NCI-H748 (cell line): Measurements from ENCODE around the gene ANXA11.

Experiments used
- DNase-seq: peaks from one replicate; lab custom pipeline; 2025; ENCODE audit not compliant: unreplicated experiment; lab: John Stamatoyannopoulos, UW

The ANXA11 gene

GRCh38 chr10:80167471-80168161 lies 37.7 kb downstream of the ANXA11 start:
- no peak for DNase-seq

- no peak for DNase-seq
Observed at GRCh38 chr10:80166581-80167470, 38.5 kb downstream of the ANXA11 start.

GRCh38 chr10:80165173-80165572 lies 40.2 kb downstream of the ANXA11 start:
- no peak for DNase-seq

GRCh38 chr10:80164596-80164995 lies 40.7 kb downstream of the ANXA11 start:
- DNase-seq, result no peak

- DNase-seq, result peak; percentile 66
Observed at GRCh38 chr10:80163741-80164341, 41.5 kb downstream of the ANXA11 start.

GRCh38 chr10:80161321-80162083 lies 43.8 kb downstream of the ANXA11 start:
- DNase-seq, result peak; percentile 20

GRCh38 chr10:80160361-80161320 lies 44.7 kb downstream of the ANXA11 start:
- no peak for DNase-seq

- DNase-seq, result no peak
Observed at GRCh38 chr10:80159166-80159873, 46.0 kb downstream of the ANXA11 start.

- DNase-seq, result no peak
Observed at GRCh38 chr10:80158598-80159127, 46.7 kb downstream of the ANXA11 start.

DNA sequence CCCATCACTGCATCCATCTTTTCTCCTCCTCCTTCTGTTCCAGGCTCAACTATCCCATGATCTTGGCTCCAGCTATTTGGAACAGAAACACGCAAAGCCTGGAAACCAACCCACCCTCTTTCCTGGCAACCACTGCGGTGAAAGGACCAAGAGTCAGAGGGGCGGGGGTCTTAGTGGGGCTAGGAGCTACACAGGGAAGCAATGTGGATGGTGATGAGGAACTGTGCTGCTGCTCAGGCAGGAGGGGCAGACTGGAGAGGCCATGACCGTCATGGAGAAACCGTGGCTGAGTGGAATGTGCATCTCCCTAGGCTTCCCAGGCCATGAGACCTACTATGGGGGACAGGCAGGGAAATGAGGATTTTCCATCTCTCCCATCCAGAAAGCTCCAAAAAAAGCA lies 47.2 kb downstream of the ANXA11 start:
- DNase-seq, result no peak

GRCh38 chr10:80157561-80157960 lies 47.8 kb downstream of the ANXA11 start:
- no peak for DNase-seq

DNA sequence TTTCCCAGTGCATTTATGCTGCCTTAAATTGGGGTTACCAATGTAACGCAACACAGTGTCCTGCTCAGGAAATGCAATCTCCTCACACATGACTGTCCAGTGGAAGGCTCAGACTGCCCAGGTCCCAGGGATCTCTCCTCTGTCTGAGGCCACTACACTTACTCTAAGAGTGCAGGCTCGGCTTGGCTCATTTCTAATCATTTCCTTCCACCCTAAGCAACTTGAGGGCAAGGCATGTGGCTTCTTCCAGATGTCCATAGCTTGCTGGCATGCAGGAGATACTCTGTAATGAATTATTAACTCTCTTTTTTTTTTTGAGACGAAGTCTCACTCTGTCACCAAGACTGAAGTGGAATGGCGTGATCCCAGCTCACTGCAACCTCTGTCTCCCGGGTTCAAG lies 49.1 kb downstream of the ANXA11 start:
- DNase-seq, result no peak

DNA sequence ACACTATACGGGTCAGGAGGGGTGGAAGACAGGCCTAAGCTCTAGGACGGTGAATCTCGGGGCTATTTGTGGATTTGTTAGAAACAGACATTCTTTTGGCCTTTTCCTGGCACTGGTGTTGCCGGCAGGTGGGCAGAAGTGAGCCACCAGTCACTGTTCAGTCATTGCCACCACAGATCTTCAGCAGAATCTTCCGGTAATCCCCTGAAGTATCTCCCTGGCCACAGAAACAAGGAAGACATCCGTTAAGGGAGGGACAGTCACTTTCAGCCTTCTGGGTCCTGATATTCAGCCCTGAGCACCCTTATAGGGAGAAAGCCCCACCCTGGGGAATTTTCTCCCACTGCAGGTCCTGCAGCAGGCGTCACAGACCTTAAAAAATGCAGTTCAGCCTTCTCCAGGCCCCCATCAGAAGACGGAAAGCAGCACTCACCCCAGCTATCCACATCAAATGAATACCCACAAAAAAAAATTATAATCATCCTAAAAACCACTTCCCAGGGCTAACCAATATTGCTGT lies 49.6 kb downstream of the ANXA11 start:
- no peak for DNase-seq

- no peak for DNase-seq
Observed at GRCh38 chr10:80154978-80155695, 50.2 kb downstream of the ANXA11 start.

GRCh38 chr10:80154626-80154977 lies 50.7 kb downstream of the ANXA11 start:
- DNase-seq, result no peak

GRCh38 chr10:80153460-80153859 lies 51.9 kb downstream of the ANXA11 start:
- no peak for DNase-seq

GRCh38 chr10:80152820-80153219 lies 52.5 kb downstream of the ANXA11 start:
- no peak for DNase-seq

- DNase-seq, result no peak
Observed at GRCh38 chr10:80150172-80150571, 55.2 kb downstream of the ANXA11 start.
